H9 (cell line): ENCODE results near the gene MCM8. TPM values are rescaled to one million over a fixed set of nuclear protein-coding genes. Genes with fewer than 3 reads are reported as not detected.

ENCODE experiments used
- DNase-seq: peaks from one replicate; pipeline ENCODE4 v3.0.0-alpha.2; 2017
- H2AFZ ChIP-seq: one replicate; pipeline ENCODE4 v1.6.1; 2013; ENCODE audit warnings: mild to moderate bottlenecking, low read length, control low read depth, moderate library complexity
- H2AK5ac ChIP-seq: 2 replicates; pipeline ENCODE4 v1.6.1; 2013; ENCODE audit warnings: low read length, control low read depth, mixed read lengths; ENCODE audit not compliant: insufficient read length
- H2BK120ac ChIP-seq: one replicate; pipeline ENCODE4 v1.6.1; 2013; ENCODE audit warnings: low read depth, mild to moderate bottlenecking, low read length, control low read depth, inconsistent platforms; ENCODE audit not compliant: poor library complexity, severe bottlenecking
- H2BK12ac ChIP-seq: 2 replicates; pipeline ENCODE4 v1.6.1; 2013; ENCODE audit warnings: low read length, control low read depth, mixed read lengths, low read depth; ENCODE audit not compliant: insufficient read length
- H2BK15ac ChIP-seq: 2 replicates; pipeline ENCODE4 v1.6.1; 2013; ENCODE audit warnings: low read depth, low read length, control low read depth
- H2BK20ac ChIP-seq: one replicate; pipeline ENCODE4 v1.6.1; 2013; ENCODE audit warnings: low read depth, mild to moderate bottlenecking, low read length, control low read depth, inconsistent platforms; ENCODE audit not compliant: poor library complexity, severe bottlenecking
- H2BK5ac ChIP-seq: 2 replicates; pipeline ENCODE4 v1.6.1; 2013; ENCODE audit warnings: low read length, control low read depth, mixed read lengths; ENCODE audit not compliant: insufficient read length
- H3K14ac ChIP-seq: 2 replicates; pipeline ENCODE4 v1.6.1; 2013; ENCODE audit warnings: low read length, control low read depth; ENCODE audit not compliant: insufficient read depth
- H3K18ac ChIP-seq: 2 replicates; pipeline ENCODE4 v1.6.1; 2013; ENCODE audit warnings: low read depth, mild to moderate bottlenecking, mixed read lengths, low read length, control low read depth; ENCODE audit not compliant: insufficient read length
- H3K23ac ChIP-seq: 2 replicates; pipeline ENCODE4 v1.6.1; 2013; ENCODE audit warnings: low read length, control low read depth, mixed read lengths, low read depth; ENCODE audit not compliant: insufficient read length
- H3K23me2 ChIP-seq: 2 replicates; pipeline ENCODE4 v1.6.1; 2013; ENCODE audit warnings: low read depth, mild to moderate bottlenecking, mixed read lengths, low read length, control low read depth; ENCODE audit not compliant: insufficient read length, poor library complexity, severe bottlenecking
- H3K27ac ChIP-seq: 2 replicates; pipeline ENCODE4 v1.5.1; 2013; ENCODE audit warnings: low read length, control low read depth, mixed read lengths, low read depth; ENCODE audit not compliant: insufficient read length
- H3K27me3 ChIP-seq: 2 replicates; pipeline ENCODE4 v1.6.1; 2013; ENCODE audit warnings: low read length, control low read depth, inconsistent platforms; ENCODE audit not compliant: insufficient read depth
- H3K4ac ChIP-seq: 2 replicates; pipeline ENCODE4 v1.6.1; 2013; ENCODE audit warnings: low read depth, mild to moderate bottlenecking, control low read depth, inconsistent platforms, low read length, moderate library complexity
- H3K4me1 ChIP-seq: 2 replicates; pipeline ENCODE4 v1.6.1; 2013; ENCODE audit warnings: low read length, control low read depth, inconsistent platforms; ENCODE audit not compliant: insufficient read depth
- H3K4me2 ChIP-seq: 2 replicates; pipeline ENCODE4 v1.6.1; 2013; ENCODE audit warnings: low read length, control low read depth, mixed read lengths; ENCODE audit not compliant: insufficient read length, insufficient read depth
- H3K56ac ChIP-seq: 2 replicates; pipeline ENCODE4 v1.6.1; 2013; ENCODE audit warnings: low read depth, mild to moderate bottlenecking, mixed read lengths, low read length, control low read depth; ENCODE audit not compliant: insufficient read length
- H3K79me1 ChIP-seq: 2 replicates; pipeline ENCODE4 v1.6.1; 2013; ENCODE audit warnings: low read depth, mild to moderate bottlenecking, moderate library complexity, low read length, control low read depth, inconsistent platforms; ENCODE audit not compliant: insufficient read depth, poor library complexity, severe bottlenecking
- H3K79me2 ChIP-seq: 2 replicates; pipeline ENCODE4 v1.6.1; 2013; ENCODE audit warnings: low read length, control low read depth, inconsistent platforms; ENCODE audit not compliant: insufficient read depth
- H3K9ac ChIP-seq: 2 replicates; pipeline ENCODE4 v1.6.1; 2013; ENCODE audit warnings: low read length, control low read depth, mixed read lengths; ENCODE audit not compliant: insufficient read length; ENCODE audit errors: extremely low read depth
- H3K9me3 ChIP-seq: one replicate; pipeline ENCODE4 v1.6.1; 2013; ENCODE audit warnings: low read depth, low read length, inconsistent platforms; ENCODE audit not compliant: control insufficient read depth
- H3T11ph ChIP-seq: one replicate; pipeline ENCODE4 v1.6.1; 2013; ENCODE audit warnings: mild to moderate bottlenecking, low read length, control low read depth, inconsistent platforms
- H4K20me1 ChIP-seq: one replicate; pipeline ENCODE4 v1.6.1; 2013; ENCODE audit not compliant: control insufficient read depth, insufficient read length, insufficient read depth
- H4K5ac ChIP-seq: 2 replicates; pipeline ENCODE4 v1.6.1; 2013; ENCODE audit warnings: low read depth, mild to moderate bottlenecking, mixed read lengths, low read length, control low read depth; ENCODE audit not compliant: insufficient read length
- H4K8ac ChIP-seq: replicated peaks from 2 replicates; pipeline ENCODE4 v1.6.1; 2013; ENCODE audit warnings: low read length, control low read depth, mixed read lengths, low read depth; ENCODE audit not compliant: insufficient read length
- H4K91ac ChIP-seq: 2 replicates; pipeline ENCODE4 v1.6.1; 2013; ENCODE audit warnings: low read depth, mild to moderate bottlenecking, moderate library complexity, mixed read lengths, low read length, control low read depth; ENCODE audit not compliant: insufficient read length
- H3K27ac Mint-ChIP-seq, 3 experiments: 2 replicates in 2 of 3; 3 replicates in 1 of 3; pipeline ENCODE4 v1.8.0; 2020 to 2021; ENCODE audit warnings: mixed read lengths in 3 of 3, mild to moderate bottlenecking in 1 of 3, moderate library complexity in 1 of 3
- H3K27me3 Mint-ChIP-seq: 2 replicates; pipeline ENCODE4 v1.8.0; 2021; ENCODE audit warnings: low read depth, mild to moderate bottlenecking, moderate library complexity, mixed read lengths
- H3K36me3 Mint-ChIP-seq, 3 experiments: 2 replicates in 2 of 3; 3 replicates in 1 of 3; pipeline ENCODE4 v1.8.0; 2020 to 2021; ENCODE audit warnings: low read depth in 3 of 3, mixed read lengths in 3 of 3; ENCODE audit not compliant: insufficient read depth in 1 of 3
- H3K4me1 Mint-ChIP-seq, 2 experiments: 2 replicates each; pipeline ENCODE4 v1.8.0; 2020; ENCODE audit warnings: mixed read lengths in 2 of 2
- H3K4me3 Mint-ChIP-seq, 2 experiments: 2 replicates in 1 of 2; 3 replicates in 1 of 2; pipeline ENCODE4 v1.8.0; 2020 to 2021; ENCODE audit warnings: mild to moderate bottlenecking in 2 of 2, mixed read lengths in 2 of 2, moderate library complexity in 1 of 2
- H3K9me3 Mint-ChIP-seq, 2 experiments: 2 replicates in 1 of 2; 3 replicates in 1 of 2; pipeline ENCODE4 v1.8.0; 2020; ENCODE audit warnings: mild to moderate bottlenecking in 2 of 2, mixed read lengths in 2 of 2, moderate library complexity in 1 of 2
- WGBS: extraction: QIAGEN DNeasy Blood & Tissue Kit; methylation state at CpG from one replicate; pipeline ENCODE4 v1.1.7; 2013; ENCODE audit warnings: missing lambda C conversion rate, low lambda C conversion rate, mixed read lengths; ENCODE audit not compliant: insufficient read length; ENCODE audit errors: extremely low coverage; 5-methylcytosine and 5-hydroxymethylcytosine counted together
- total RNA-seq: library from RNA; stranded (reverse); gene quantifications from 2 replicates; pipeline ENCODE4 v1.2.1, GENCODE V29; 2021
- TF ChIP-seq, protein P1 (sequence below): fragments of 200-600 bp; sonication (generic); conservative IDR thresholded peaks from 3 replicates; pipeline ENCODE4 v1.8.0; 2021; ENCODE audit warnings: antibody characterized with exemption, mild to moderate bottlenecking

The MCM8 gene
- total RNA-seq, 1 experiment from 2014 or later = 32.2 TPM

DNA sequence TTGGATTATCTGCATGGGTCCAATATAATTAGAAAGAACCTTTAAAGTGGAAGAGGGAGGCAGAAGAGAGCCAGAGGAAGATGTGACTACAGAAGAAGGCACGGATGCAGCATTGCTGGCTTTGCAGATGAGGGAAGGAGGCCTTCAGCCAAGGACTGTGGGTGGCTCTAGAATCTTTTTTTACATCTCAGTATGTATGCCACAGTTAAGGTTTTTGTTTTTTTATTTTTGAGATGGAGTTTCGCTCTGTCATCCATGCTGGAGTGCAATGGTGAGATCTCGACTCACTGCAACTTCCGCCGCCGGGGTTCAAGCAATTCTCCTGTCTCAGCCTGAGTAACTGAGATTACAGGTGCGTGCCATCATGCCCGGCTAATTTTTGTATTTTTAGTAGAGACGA is 49.3 kb downstream of the MCM8 start:
- Mint-ChIP-seq H3K27me3 (no peaks in the 10 kb centered on the region), H3K4me1 (peaks cover 0 to 4% of the 10 kb centered on the region in 2 experiments; a peak in 1 of 4 replicates), H3K36me3 (peaks cover 3 to 25% (median 13%) of the 10 kb centered on the region in 3 experiments; a peak in 5 of 7 replicates), H3K9me3 (no peaks in the 10 kb centered on the region), H3K4me3 (no peak overlapping the region), H3K27ac (no peak overlapping the region)
- H3K23ac ChIP-seq = no peak overlapping the region
- no peaks in the 10 kb centered on the region for H3K4me1 ChIP-seq
- no peak overlapping the region for H2BK120ac ChIP-seq
- H3K27ac ChIP-seq = no peak overlapping the region
- no peaks in the 10 kb centered on the region for H3K79me2 ChIP-seq
- H3T11ph ChIP-seq = no peak overlapping the region
- no peak overlapping the region for H3K56ac ChIP-seq
- H3K18ac ChIP-seq = no peak overlapping the region
- H2AFZ ChIP-seq = no peak overlapping the region
- no peak overlapping the region for H2BK12ac ChIP-seq
- no peak overlapping the region for H2AK5ac ChIP-seq
- TF ChIP-seq, protein P1, sequence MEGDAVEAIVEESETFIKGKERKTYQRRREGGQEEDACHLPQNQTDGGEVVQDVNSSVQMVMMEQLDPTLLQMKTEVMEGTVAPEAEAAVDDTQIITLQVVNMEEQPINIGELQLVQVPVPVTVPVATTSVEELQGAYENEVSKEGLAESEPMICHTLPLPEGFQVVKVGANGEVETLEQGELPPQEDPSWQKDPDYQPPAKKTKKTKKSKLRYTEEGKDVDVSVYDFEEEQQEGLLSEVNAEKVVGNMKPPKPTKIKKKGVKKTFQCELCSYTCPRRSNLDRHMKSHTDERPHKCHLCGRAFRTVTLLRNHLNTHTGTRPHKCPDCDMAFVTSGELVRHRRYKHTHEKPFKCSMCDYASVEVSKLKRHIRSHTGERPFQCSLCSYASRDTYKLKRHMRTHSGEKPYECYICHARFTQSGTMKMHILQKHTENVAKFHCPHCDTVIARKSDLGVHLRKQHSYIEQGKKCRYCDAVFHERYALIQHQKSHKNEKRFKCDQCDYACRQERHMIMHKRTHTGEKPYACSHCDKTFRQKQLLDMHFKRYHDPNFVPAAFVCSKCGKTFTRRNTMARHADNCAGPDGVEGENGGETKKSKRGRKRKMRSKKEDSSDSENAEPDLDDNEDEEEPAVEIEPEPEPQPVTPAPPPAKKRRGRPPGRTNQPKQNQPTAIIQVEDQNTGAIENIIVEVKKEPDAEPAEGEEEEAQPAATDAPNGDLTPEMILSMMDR = no peak
- no peak overlapping the region for H2BK20ac ChIP-seq
- no peaks in the 10 kb centered on the region for H3K23me2 ChIP-seq
- no peak overlapping the region for H3K4ac ChIP-seq
- no peak overlapping the region for H3K14ac ChIP-seq
- H2BK15ac ChIP-seq = no peak overlapping the region
- WGBS = no CpG with 5 or more reads among the region's 9 CpGs
- H3K79me1 ChIP-seq = no peaks in the 10 kb centered on the region
- H4K91ac ChIP-seq = no peak overlapping the region
- H3K4me2 ChIP-seq = no peak overlapping the region
- H3K9ac ChIP-seq = no peak overlapping the region
- no peak overlapping the region for H4K8ac ChIP-seq
- no peak overlapping the region for H2BK5ac ChIP-seq
- no peak overlapping the region for H4K5ac ChIP-seq
- H3K9me3 ChIP-seq = no peaks in the 10 kb centered on the region
- H3K27me3 ChIP-seq = no peaks in the 10 kb centered on the region
- H4K20me1 ChIP-seq = no peaks in the 10 kb centered on the region
- DNase-seq = no peak
